AG09319 (cell line): ENCODE data around the gene RSF1.

Source experiments
- DNase-seq: peaks from one replicate; pipeline ENCODE4 v3.0.0-alpha.2; 2010; ENCODE audit warnings: low read depth; ENCODE audit errors: extremely low read depth
- TF ChIP-seq, protein P1 (sequence below): IDR thresholded peaks from 2 replicates; pipeline ENCODE4 v1.5.1; 2011; ENCODE audit warnings: low read depth, mild to moderate bottlenecking, inconsistent platforms, low read length, moderate library complexity

Gene RSF1

DNA sequence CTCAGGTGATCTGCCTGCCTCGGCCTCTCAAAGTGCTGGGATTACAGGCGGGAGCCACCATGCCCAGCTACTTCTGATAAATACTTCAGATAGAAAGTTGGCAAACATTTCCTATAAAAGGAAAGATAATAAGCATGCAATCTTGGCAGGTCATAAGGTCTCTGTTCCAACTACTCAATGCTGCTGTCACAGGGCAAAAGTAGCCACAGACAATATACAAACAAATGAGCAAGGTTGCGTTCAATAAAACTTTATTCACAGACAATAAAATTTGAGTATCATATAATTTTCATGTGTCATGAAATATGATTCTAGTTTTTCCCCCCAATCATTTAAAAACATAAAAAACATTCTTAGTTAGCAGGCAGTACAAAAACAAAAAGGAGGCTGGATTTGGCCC, 129.9 kb downstream of the RSF1 start:
- TF ChIP-seq, protein P1, sequence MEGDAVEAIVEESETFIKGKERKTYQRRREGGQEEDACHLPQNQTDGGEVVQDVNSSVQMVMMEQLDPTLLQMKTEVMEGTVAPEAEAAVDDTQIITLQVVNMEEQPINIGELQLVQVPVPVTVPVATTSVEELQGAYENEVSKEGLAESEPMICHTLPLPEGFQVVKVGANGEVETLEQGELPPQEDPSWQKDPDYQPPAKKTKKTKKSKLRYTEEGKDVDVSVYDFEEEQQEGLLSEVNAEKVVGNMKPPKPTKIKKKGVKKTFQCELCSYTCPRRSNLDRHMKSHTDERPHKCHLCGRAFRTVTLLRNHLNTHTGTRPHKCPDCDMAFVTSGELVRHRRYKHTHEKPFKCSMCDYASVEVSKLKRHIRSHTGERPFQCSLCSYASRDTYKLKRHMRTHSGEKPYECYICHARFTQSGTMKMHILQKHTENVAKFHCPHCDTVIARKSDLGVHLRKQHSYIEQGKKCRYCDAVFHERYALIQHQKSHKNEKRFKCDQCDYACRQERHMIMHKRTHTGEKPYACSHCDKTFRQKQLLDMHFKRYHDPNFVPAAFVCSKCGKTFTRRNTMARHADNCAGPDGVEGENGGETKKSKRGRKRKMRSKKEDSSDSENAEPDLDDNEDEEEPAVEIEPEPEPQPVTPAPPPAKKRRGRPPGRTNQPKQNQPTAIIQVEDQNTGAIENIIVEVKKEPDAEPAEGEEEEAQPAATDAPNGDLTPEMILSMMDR = no peak
- no peak for DNase-seq

GRCh38 chr11:77687088-77687487, 133.4 kb downstream of the RSF1 start:
- TF ChIP-seq, protein P1 = no peak
- DNase-seq = no peak

DNA sequence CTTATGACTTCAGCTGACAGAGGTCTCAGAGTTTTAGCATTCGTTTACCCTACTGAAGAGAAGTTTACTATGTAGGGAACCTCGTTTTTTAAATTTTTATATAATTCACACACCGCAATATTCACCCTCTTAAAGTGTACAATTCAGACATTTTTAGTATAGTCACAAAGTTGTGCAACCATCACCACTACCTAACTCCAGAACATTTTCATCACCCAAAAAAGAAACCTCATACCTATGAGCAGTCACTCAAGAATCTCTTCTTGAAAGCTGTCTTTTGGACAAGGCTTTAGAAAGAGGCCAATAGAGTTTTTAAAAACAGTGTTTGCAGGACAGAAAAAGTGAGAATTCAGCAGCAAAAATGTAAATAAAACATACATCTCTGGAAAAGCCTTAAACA, 143.4 kb downstream of the RSF1 start:
- DNase-seq = no peak
- TF ChIP-seq, protein P1 = no peak

GRCh38 chr11:77672264-77672663, 148.3 kb downstream of the RSF1 start:
- peak; percentile 83 for DNase-seq
- TF ChIP-seq, protein P1 = no peak

DNA sequence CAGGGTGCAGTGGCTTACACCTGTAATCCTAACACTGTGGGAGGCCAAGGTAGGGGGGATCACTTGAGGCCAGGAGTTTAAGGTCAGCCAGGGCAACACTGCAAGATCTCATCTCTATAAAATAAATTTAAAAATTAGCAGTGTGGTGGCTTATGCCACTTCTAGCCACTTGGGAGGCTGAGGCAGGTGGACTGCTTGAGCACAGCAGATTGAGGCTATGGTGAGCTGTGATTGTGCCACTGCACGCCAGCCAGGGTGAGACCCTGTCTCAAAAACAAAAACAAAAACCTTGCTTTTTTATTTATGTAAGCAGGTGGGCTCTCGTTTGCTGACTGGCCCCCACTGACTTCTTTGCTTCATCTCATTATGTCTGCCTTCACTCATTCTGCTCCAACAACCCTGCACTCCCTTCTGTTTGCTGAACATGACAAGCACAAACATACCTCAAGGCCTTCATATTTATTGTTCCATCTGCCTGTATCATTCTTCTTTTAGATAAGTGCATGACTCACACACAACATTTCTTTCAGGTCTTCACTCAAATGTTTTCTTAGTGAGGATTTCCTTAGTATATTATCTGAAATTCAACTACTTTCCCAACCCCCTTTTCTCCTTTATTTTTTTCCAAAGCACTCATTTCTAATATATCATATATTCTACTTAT, 150.5 kb downstream of the RSF1 start:
- no peak for DNase-seq

GRCh38 chr11:77668760-77669159, 151.8 kb downstream of the RSF1 start:
- TF ChIP-seq, protein P1 = no peak
- no peak for DNase-seq

More for the DNA sequence above, 150.5 kb downstream of the RSF1 start:
- TF ChIP-seq, protein P1 = no peak

- DNase-seq = no peak
- TF ChIP-seq, protein P1 = no peak
These were observed 155.1 kb downstream of the RSF1 start for GRCh38 chr11:77665240-77665965.
